Lower lobe of right lung (tissue), 2 donors: ENCODE measurements around the gene GMDS. TPM values are rescaled to one million over a fixed set of nuclear protein-coding genes. Genes with fewer than 3 reads are reported as not detected.

Experiments
- ATAC-seq, 2 donors: fragments of 200-7000 bp; cut with Tn5 transposase; one replicate each; pipeline ENCODE4 v1.9.1; 2020 to 2022; ENCODE audit warnings: mild to moderate bottlenecking in 2 of 2, moderate library complexity in 2 of 2
- DNase-seq: peaks from one replicate; pipeline ENCODE4 v3.0.0-alpha.2; 2020
- H3K27ac ChIP-seq: fragments of 200-600 bp; one replicate; pipeline ENCODE4 v1.8.0; 2022
- H3K27me3 ChIP-seq: fragments of 200-600 bp; one replicate; pipeline ENCODE4 v1.8.0; 2022; ENCODE audit warnings: low read depth
- H3K36me3 ChIP-seq: fragments of 200-600 bp; one replicate; pipeline ENCODE4 v1.8.0; 2022; ENCODE audit warnings: mild to moderate bottlenecking
- H3K4me1 ChIP-seq: fragments of 200-600 bp; one replicate; pipeline ENCODE4 v1.8.0; 2022
- H3K4me3 ChIP-seq: fragments of 200-600 bp; one replicate; pipeline ENCODE4 v1.8.0; 2022; ENCODE audit warnings: mild to moderate bottlenecking
- H3K9me3 ChIP-seq: fragments of 200-600 bp; one replicate; pipeline ENCODE4 v1.8.0; 2022
- CTCF ChIP-seq: fragments of 200-600 bp; IDR thresholded peaks from one replicate; pipeline ENCODE4 v1.8.0; 2022; ENCODE audit warnings: antibody characterized with exemption, mild to moderate bottlenecking
- intact Hi-C: fragments of 100-400 bp; cut with DNase I; formaldehyde crosslinking; loops from one replicate; pipeline ENCODE4 v1.11.0; 2022
- total RNA-seq: library from RNA; stranded (reverse); fragmentation: NEBNext Ultra II Directional; extraction: Animal tissue kit (Norgen Biotek cat#: 25700); gene quantifications from one replicate; pipeline ENCODE4 v1.2.1, GENCODE V29; 2021
- donor health status: DM: no; HTN: yes; CAD: no; lungs with severe emphysema.

GMDS gene
- total RNA-seq, 1 donor from 2014 or later, result 12.7 TPM

- no peaks in the 10 kb centered on the region for H3K27me3 ChIP-seq
- H3K4me3 ChIP-seq, result no peak overlapping the region
- no peak for TF ChIP-seq CTCF
- DNase-seq (no peak), ATAC-seq (no peak)
- no peaks in the 10 kb centered on the region for H3K9me3 ChIP-seq
- H3K27ac ChIP-seq, result no peak overlapping the region
- no peaks in the 10 kb centered on the region for H3K4me1 ChIP-seq
- no peaks in the 10 kb centered on the region for H3K36me3 ChIP-seq
- intact Hi-C loops, result no loop called here
Observed at GRCh38 chr6:2036710-2037023, 208.7 kb downstream of the GMDS start.

GRCh38 chr6:2035826-2036709, 209.3 kb downstream of the GMDS start:
- TF ChIP-seq CTCF, result no peak
- intact Hi-C loops, result no loop called here
- no peak for ATAC-seq

GRCh38 chr6:2035046-2035445, 210.4 kb downstream of the GMDS start:
- no peaks in the 10 kb centered on the region for H3K36me3 ChIP-seq
- H3K4me3 ChIP-seq, result no peak overlapping the region
- no peaks in the 10 kb centered on the region for H3K4me1 ChIP-seq
- intact Hi-C loops, result no loop called here
- TF ChIP-seq CTCF, result no peak
- ATAC-seq, result no peak
- no peak overlapping the region for H3K27ac ChIP-seq
- DNase-seq, result no peak
- no peaks in the 10 kb centered on the region for H3K27me3 ChIP-seq
- H3K9me3 ChIP-seq, result no peaks in the 10 kb centered on the region

More at GRCh38 chr6:2035826-2036709, 209.3 kb downstream of the GMDS start:
- H3K27me3 ChIP-seq, result no peaks in the 10 kb centered on the region
- H3K36me3 ChIP-seq, result no peaks in the 10 kb centered on the region
- no peak overlapping the region for H3K4me3 ChIP-seq
- DNase-seq, result no peak
- no peaks in the 10 kb centered on the region for H3K9me3 ChIP-seq
- H3K4me1 ChIP-seq, result no peaks in the 10 kb centered on the region
- no peak overlapping the region for H3K27ac ChIP-seq

GRCh38 chr6:2034256-2034655, 211.1 kb downstream of the GMDS start:
- TF ChIP-seq CTCF, result no peak
- intact Hi-C loops, result no loop called here
- DNase-seq (no peak), ATAC-seq (no peak)
- H3K27ac ChIP-seq, result no peak overlapping the region
- H3K36me3 ChIP-seq, result no peaks in the 10 kb centered on the region
- H3K9me3 ChIP-seq, result no peaks in the 10 kb centered on the region
- no peaks in the 10 kb centered on the region for H3K27me3 ChIP-seq
- no peaks in the 10 kb centered on the region for H3K4me1 ChIP-seq
- no peak overlapping the region for H3K4me3 ChIP-seq

GRCh38 chr6:2033544-2033943, 211.9 kb downstream of the GMDS start:
- no peaks in the 10 kb centered on the region for H3K36me3 ChIP-seq
- intact Hi-C loops, result no loop called here
- H3K4me1 ChIP-seq, result no peaks in the 10 kb centered on the region
- DNase-seq (no peak), ATAC-seq (no peak)
- H3K9me3 ChIP-seq, result no peaks in the 10 kb centered on the region
- H3K4me3 ChIP-seq, result no peak overlapping the region
- H3K27ac ChIP-seq, result no peak overlapping the region
- H3K27me3 ChIP-seq, result no peaks in the 10 kb centered on the region
- no peak for TF ChIP-seq CTCF
